GM12891 (cell line): ENCODE measurements around the gene NCAM1.

ENCODE experiments used
- DNase-seq: peaks from one replicate; pipeline ENCODE4 v3.0.0; 2011; ENCODE audit warnings: low spot score; ENCODE audit not compliant: insufficient read length
- FAIRE-seq: peaks from 2 replicates; lab custom pipeline; 2011; peaks lifted over from hg19 to GRCh38; lab: Jason Lieb, UNC
- PAX5 ChIP-seq: IDR thresholded peaks from 2 replicates; pipeline ENCODE4 v1.6.1; 2011; ENCODE audit warnings: low read length, moderate library complexity, mild to moderate bottlenecking; ENCODE audit not compliant: insufficient read depth, severe bottlenecking
- POLR2A ChIP-seq: IDR thresholded peaks from 2 replicates; pipeline ENCODE4 v1.6.1; 2011; ENCODE audit warnings: low read depth, low read length, control low read depth
- POLR2AphosphoS5 ChIP-seq: IDR thresholded peaks from 2 replicates; pipeline ENCODE4 v1.6.1; 2011; ENCODE audit warnings: low read depth, low read length, control low read depth
- POU2F2 ChIP-seq: IDR thresholded peaks from 2 replicates; pipeline ENCODE4 v1.6.1; 2011; ENCODE audit warnings: low read depth, mild to moderate bottlenecking, control low read depth, low read length, moderate library complexity
- SPI1 ChIP-seq: IDR thresholded peaks from 2 replicates; pipeline ENCODE4 v1.6.1; 2011; ENCODE audit warnings: low read depth, low read length, control low read depth
- TAF1 ChIP-seq: IDR thresholded peaks from 2 replicates; pipeline ENCODE4 v1.6.1; 2011; ENCODE audit warnings: low read depth, low read length, control low read depth

The NCAM1 gene

DNA sequence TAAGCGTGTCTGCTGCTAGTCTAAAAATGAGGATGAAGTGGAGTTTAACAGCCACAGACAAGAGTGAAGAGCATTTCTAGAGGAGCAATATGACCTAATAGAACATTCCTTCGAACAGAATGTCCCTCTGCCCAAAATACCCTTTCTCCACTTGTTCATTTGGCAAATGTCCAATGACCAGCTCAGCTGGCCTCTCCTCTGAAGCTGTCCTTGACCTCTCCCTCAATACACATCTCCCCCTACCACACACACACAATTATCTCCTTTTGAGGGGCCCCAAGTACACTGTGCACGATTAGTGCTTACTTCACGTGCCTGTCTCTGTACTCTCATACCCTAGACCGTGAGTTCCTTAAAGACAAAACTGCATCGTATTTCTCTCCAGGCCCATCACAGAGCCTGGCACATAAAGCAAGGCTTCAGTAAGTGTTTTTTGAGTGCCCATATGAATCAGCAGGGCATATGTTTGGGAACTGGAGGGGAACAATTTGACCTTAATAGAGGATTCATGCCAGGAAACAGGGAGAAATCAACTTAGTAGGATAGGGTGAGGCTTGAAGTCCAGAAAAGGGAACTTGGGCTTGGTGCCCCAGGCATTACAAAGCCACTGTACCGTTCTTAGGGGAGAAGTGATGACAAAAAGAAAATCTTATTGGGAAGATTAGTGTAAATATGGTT is 18.1 kb upstream of the NCAM1 start:
- TF ChIP-seq PAX5 (no peak), TAF1 (no peak), POLR2AphosphoS5 (no peak), POU2F2 (no peak), POLR2A (no peak)
- no peak for DNase-seq
- no peak for FAIRE-seq

DNA sequence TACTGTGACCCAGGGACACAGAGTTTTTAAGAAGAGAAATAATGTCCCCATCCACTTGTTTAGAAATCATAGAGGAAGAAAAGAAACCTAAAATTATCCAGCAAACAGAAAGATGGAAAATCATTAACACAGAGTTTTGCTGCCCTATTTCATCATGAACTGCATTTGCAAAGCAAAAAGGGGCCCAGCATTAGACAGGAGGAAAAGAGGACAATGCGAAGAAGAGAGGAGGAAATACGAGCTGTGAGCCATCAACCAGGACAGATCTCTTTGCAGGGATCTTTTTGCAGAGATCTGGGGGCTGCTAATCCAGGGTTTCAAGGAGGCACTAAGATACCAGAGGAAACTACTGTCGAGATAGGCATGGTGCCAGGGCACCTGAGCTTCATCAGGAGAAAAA is 14.4 kb upstream of the NCAM1 start:
- no peak for FAIRE-seq

GRCh38 chr11:112949781-112950575 is 11.2 kb upstream of the NCAM1 start:
- no peak for TF ChIP-seq POU2F2
- no peak for TF ChIP-seq POLR2A
- TF ChIP-seq PAX5, result no peak
- no peak for TF ChIP-seq POLR2AphosphoS5
- no peak for TF ChIP-seq TAF1
- no peak for TF ChIP-seq SPI1
- FAIRE-seq, result no peak

More for the DNA sequence above, 14.4 kb upstream of the NCAM1 start:
- TF ChIP-seq POLR2A (no peak), PAX5 (no peak), POLR2AphosphoS5 (no peak), SPI1 (no peak)
- DNase-seq, result no peak

GRCh38 chr11:112958670-112959069 is 2.5 kb upstream of the NCAM1 start:
- DNase-seq (no peak), FAIRE-seq (no peak)
- TF ChIP-seq POLR2AphosphoS5, result no peak
- no peak for TF ChIP-seq SPI1
- TF ChIP-seq TAF1, result no peak
- no peak for TF ChIP-seq PAX5
- no peak for TF ChIP-seq POLR2A
- no peak for TF ChIP-seq POU2F2

More at GRCh38 chr11:112949781-112950575, 11.2 kb upstream of the NCAM1 start:
- DNase-seq, result no peak

GRCh38 chr11:112961751-112962578 is 745 bp downstream of the NCAM1 start:
- FAIRE-seq (no peak), DNase-seq (peak; percentile 10)
- TF ChIP-seq TAF1 (no peak), POLR2AphosphoS5 (no peak), SPI1 (no peak), POLR2A (no peak), POU2F2 (no peak), PAX5 (no peak)

- DNase-seq, result peak; percentile 5
- no peak for FAIRE-seq
- TF ChIP-seq SPI1 (no peak), POU2F2 (no peak), POLR2AphosphoS5 (no peak), TAF1 (no peak), POLR2A (no peak), PAX5 (no peak)
These were observed 1.6 kb downstream of the NCAM1 start for GRCh38 chr11:112962579-112963367.

GRCh38 chr11:112963368-112963955 is 2.2 kb downstream of the NCAM1 start:
- TF ChIP-seq TAF1 (no peak), SPI1 (no peak), PAX5 (no peak), POLR2AphosphoS5 (no peak), POU2F2 (no peak), POLR2A (no peak)
- DNase-seq (no peak), FAIRE-seq (no peak)

DNA sequence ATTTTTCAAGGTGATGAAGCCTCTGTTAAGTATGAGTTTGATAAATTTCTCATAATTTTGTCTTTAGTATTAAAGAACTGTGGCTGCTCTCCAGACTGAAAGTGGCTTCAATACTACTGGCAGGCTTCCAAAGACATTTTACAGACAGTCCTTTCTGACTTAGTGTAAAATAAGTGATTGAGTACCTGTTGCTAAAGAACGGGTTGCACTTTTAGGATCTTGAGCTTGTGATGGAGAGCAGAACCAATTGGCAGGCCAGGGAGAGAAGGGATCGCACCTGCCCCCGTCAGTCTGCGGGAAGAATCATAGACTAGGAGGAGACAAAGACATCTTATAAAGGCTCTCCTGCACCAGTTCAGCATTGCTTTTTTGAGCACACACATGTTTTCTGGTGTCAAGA is 4.4 kb downstream of the NCAM1 start:
- DNase-seq (no peak), FAIRE-seq (no peak)
- TF ChIP-seq POLR2A, result no peak
- TF ChIP-seq POU2F2, result no peak
- TF ChIP-seq POLR2AphosphoS5, result no peak
- no peak for TF ChIP-seq PAX5
- no peak for TF ChIP-seq SPI1
- TF ChIP-seq TAF1, result no peak

DNA sequence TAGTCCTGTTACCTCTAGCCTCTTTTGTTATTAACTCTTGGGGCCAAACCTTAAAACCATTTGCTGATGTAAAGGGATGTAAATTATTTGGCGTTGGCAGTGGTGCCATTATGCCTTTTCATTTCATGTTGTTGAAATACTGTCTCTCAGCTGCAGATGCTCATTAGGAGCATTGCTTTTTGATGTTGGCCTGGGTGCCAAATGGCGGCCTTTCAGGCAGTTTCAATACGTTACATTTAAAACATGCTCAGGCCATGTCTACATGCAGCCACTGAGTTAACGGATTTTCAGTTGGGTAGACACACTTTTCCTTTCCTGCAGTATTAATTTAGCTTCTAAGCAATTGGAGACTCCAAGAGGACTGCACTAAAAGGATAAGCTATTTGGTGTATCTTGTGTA is 5.3 kb downstream of the NCAM1 start:
- FAIRE-seq, result no peak
- no peak for DNase-seq
- TF ChIP-seq TAF1, result no peak
- no peak for TF ChIP-seq POLR2AphosphoS5
- TF ChIP-seq POU2F2, result no peak
- TF ChIP-seq PAX5, result no peak
- TF ChIP-seq POLR2A, result no peak
- no peak for TF ChIP-seq SPI1
